Measurements from ENCODE around the gene LYL1. TPM values are rescaled to one million over a fixed set of nuclear protein-coding genes. Genes with fewer than 3 reads are reported as not detected.

LYL1 gene
- total RNA-seq, 1 experiment from 2014 or later = 0.23 TPM

DNA sequence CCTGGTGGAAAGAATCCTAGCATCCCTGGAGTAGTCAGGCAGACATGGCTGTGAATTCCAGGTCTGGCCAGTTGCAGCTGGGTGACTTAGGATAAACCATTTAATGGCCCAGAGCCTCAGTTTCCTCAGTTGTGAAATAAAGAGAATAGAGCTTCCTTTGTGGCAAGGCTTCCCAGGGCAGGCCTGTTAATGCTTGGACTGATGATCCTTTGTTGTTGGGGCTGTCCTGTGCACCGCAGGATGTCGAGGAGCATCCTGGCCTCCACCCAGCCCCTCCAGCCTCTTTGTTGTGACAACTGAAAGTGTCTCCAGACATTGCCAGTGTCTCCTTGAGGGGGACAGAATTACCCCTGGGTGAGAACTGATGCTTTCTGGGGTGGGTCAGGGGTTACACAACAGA, 16.3 kb downstream of the LYL1 start:
- DNase-seq (ENCODE audit: low read depth, low spot score) (no peak), ATAC-seq (no peak)
- TF ChIP-seq CTCF (IDR thresholded peaks at IDR 0.05) (no peak), POLR2AphosphoS5 (IDR thresholded peaks at IDR 0.05; ENCODE audit: low read depth, low read length) (no peak), TCF7L2 (IDR thresholded peaks at IDR 0.05; ENCODE audit: low read depth, low read length) (no peak), SIN3A (IDR thresholded peaks at IDR 0.05; ENCODE audit: borderline replicate concordance, insufficient read depth, low read depth, low read length) (no peak)
- TF ChIP-seq, protein P1, sequence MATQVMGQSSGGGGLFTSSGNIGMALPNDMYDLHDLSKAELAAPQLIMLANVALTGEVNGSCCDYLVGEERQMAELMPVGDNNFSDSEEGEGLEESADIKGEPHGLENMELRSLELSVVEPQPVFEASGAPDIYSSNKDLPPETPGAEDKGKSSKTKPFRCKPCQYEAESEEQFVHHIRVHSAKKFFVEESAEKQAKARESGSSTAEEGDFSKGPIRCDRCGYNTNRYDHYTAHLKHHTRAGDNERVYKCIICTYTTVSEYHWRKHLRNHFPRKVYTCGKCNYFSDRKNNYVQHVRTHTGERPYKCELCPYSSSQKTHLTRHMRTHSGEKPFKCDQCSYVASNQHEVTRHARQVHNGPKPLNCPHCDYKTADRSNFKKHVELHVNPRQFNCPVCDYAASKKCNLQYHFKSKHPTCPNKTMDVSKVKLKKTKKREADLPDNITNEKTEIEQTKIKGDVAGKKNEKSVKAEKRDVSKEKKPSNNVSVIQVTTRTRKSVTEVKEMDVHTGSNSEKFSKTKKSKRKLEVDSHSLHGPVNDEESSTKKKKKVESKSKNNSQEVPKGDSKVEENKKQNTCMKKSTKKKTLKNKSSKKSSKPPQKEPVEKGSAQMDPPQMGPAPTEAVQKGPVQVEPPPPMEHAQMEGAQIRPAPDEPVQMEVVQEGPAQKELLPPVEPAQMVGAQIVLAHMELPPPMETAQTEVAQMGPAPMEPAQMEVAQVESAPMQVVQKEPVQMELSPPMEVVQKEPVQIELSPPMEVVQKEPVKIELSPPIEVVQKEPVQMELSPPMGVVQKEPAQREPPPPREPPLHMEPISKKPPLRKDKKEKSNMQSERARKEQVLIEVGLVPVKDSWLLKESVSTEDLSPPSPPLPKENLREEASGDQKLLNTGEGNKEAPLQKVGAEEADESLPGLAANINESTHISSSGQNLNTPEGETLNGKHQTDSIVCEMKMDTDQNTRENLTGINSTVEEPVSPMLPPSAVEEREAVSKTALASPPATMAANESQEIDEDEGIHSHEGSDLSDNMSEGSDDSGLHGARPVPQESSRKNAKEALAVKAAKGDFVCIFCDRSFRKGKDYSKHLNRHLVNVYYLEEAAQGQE (IDR thresholded peaks at IDR 0.05; ENCODE audit: insufficient read depth in 1 of 2, low read depth in 2 of 2, low read length in 1 of 2) = no peak
- intact Hi-C loops (cut with micrococcal nuclease; ENCODE audit: unreplicated experiment) = no loop called here
- H3K36me3 ChIP-seq (ENCODE audit: control insufficient read depth, insufficient read depth, low read length) = no peaks in the 10 kb centered on the region; the same call in 1 of the 2 replicates
- H3K4me3 ChIP-seq (ENCODE audit: low read depth in 2 of 2, low read length in 2 of 2) = no peak overlapping the region
- POLR2A ChIA-PET = no interaction called here
- no peak overlapping the region for H3K27ac ChIP-seq (ENCODE audit: low read length)
- peaks cover 7% of the 10 kb centered on the region for H3K4me1 ChIP-seq (ENCODE audit: control insufficient read depth, insufficient read depth, low read length)
- no peaks in the 10 kb centered on the region for H3K9me3 ChIP-seq (ENCODE audit: control insufficient read depth, insufficient read depth, low read depth, low read length)
- H3K27me3 ChIP-seq (ENCODE audit: control insufficient read depth, insufficient read depth, low read length) = no peaks in the 10 kb centered on the region
- no TSS peak for BruUV-seq (replicated peaks)
- in situ Hi-C loops (cut with HindIII; ENCODE audit: low pct_unique_long_range_greater_than_20kb, low sequenced_read_pairs) = no loop called here
- CTCF ChIA-PET = no interaction called here

- Histone ChIP-seq H3K27ac (ENCODE audit: low read length) (no peak overlapping the region), H3K4me3 (ENCODE audit: low read depth in 2 of 2, low read length in 2 of 2) (no peak overlapping the region), H3K27me3 (ENCODE audit: control insufficient read depth, insufficient read depth, low read length) (no peaks in the 10 kb centered on the region), H3K9me3 (ENCODE audit: control insufficient read depth, insufficient read depth, low read depth, low read length) (no peaks in the 10 kb centered on the region), H3K4me1 (ENCODE audit: control insufficient read depth, insufficient read depth, low read length) (peaks cover under 1% of the 10 kb centered on the region; the same call in 1 of the 2 replicates), H3K36me3 (ENCODE audit: control insufficient read depth, insufficient read depth, low read length) (no peaks in the 10 kb centered on the region)
- CTCF ChIA-PET = no interaction called here
- intact Hi-C loops (cut with micrococcal nuclease; ENCODE audit: unreplicated experiment) = no loop called here
- POLR2A ChIA-PET = no interaction called here
- BruUV-seq (replicated peaks) = no TSS peak
- TF ChIP-seq CTCF (IDR thresholded peaks at IDR 0.05) = no peak
- no peak for TF ChIP-seq POLR2AphosphoS5 (IDR thresholded peaks at IDR 0.05; ENCODE audit: low read depth, low read length)
- no peak for TF ChIP-seq TCF7L2 (IDR thresholded peaks at IDR 0.05; ENCODE audit: low read depth, low read length)
- TF ChIP-seq, protein P1 (IDR thresholded peaks at IDR 0.05; ENCODE audit: insufficient read depth in 1 of 2, low read depth in 2 of 2, low read length in 1 of 2) = no peak
- TF ChIP-seq SIN3A (IDR thresholded peaks at IDR 0.05; ENCODE audit: borderline replicate concordance, insufficient read depth, low read depth, low read length) = no peak
- ATAC-seq (no peak), DNase-seq (ENCODE audit: low read depth, low spot score) (no peak)
- in situ Hi-C loops (cut with HindIII; ENCODE audit: low pct_unique_long_range_greater_than_20kb, low sequenced_read_pairs) = no loop called here
Measured at GRCh38 chr19:13085666-13086065, 17.0 kb downstream of the LYL1 start.
